ENCODE results near the gene ZFPM1. TPM values are rescaled to one million over a fixed set of nuclear protein-coding genes. Genes with fewer than 3 reads are reported as not detected.

Gene ZFPM1
- total and polyA plus RNA-seq, 2 experiments from 2014 or later = 0.53 to 2.2 TPM

- DNase-seq (ENCODE audit: low spot score) (no peak), ATAC-seq (no peak)
- no peak overlapping the region for H2AFZ ChIP-seq
- no peak overlapping the region for H3K27ac ChIP-seq (ENCODE audit: low read depth)
- no peaks in the 10 kb centered on the region for H3K79me2 ChIP-seq (replicated peaks; ENCODE audit: insufficient read depth)
- no peaks in the 10 kb centered on the region for H3K27me3 ChIP-seq (ENCODE audit: insufficient read depth)
- Mint-ChIP-seq H3K9me3 (no peaks in the 10 kb centered on the region), H3K4me3 (no peak overlapping the region; the same call in 2 of the 3 replicates), H3K4me1 (no peaks in the 10 kb centered on the region), H3K36me3 (ENCODE audit: low read depth) (no peaks in the 10 kb centered on the region), H3K27me3 (ENCODE audit: insufficient read depth, low read depth, poor library complexity) (peaks cover 6% of the 10 kb centered on the region), H3K27ac (no peak overlapping the region)
- no peaks in the 10 kb centered on the region for H4K20me1 ChIP-seq (replicated peaks; ENCODE audit: insufficient read depth)
- no peaks in the 10 kb centered on the region; the same call in 1 of the 2 replicates for H3K4me1 ChIP-seq (ENCODE audit: insufficient read depth)
- TF ChIP-seq, protein P1, sequence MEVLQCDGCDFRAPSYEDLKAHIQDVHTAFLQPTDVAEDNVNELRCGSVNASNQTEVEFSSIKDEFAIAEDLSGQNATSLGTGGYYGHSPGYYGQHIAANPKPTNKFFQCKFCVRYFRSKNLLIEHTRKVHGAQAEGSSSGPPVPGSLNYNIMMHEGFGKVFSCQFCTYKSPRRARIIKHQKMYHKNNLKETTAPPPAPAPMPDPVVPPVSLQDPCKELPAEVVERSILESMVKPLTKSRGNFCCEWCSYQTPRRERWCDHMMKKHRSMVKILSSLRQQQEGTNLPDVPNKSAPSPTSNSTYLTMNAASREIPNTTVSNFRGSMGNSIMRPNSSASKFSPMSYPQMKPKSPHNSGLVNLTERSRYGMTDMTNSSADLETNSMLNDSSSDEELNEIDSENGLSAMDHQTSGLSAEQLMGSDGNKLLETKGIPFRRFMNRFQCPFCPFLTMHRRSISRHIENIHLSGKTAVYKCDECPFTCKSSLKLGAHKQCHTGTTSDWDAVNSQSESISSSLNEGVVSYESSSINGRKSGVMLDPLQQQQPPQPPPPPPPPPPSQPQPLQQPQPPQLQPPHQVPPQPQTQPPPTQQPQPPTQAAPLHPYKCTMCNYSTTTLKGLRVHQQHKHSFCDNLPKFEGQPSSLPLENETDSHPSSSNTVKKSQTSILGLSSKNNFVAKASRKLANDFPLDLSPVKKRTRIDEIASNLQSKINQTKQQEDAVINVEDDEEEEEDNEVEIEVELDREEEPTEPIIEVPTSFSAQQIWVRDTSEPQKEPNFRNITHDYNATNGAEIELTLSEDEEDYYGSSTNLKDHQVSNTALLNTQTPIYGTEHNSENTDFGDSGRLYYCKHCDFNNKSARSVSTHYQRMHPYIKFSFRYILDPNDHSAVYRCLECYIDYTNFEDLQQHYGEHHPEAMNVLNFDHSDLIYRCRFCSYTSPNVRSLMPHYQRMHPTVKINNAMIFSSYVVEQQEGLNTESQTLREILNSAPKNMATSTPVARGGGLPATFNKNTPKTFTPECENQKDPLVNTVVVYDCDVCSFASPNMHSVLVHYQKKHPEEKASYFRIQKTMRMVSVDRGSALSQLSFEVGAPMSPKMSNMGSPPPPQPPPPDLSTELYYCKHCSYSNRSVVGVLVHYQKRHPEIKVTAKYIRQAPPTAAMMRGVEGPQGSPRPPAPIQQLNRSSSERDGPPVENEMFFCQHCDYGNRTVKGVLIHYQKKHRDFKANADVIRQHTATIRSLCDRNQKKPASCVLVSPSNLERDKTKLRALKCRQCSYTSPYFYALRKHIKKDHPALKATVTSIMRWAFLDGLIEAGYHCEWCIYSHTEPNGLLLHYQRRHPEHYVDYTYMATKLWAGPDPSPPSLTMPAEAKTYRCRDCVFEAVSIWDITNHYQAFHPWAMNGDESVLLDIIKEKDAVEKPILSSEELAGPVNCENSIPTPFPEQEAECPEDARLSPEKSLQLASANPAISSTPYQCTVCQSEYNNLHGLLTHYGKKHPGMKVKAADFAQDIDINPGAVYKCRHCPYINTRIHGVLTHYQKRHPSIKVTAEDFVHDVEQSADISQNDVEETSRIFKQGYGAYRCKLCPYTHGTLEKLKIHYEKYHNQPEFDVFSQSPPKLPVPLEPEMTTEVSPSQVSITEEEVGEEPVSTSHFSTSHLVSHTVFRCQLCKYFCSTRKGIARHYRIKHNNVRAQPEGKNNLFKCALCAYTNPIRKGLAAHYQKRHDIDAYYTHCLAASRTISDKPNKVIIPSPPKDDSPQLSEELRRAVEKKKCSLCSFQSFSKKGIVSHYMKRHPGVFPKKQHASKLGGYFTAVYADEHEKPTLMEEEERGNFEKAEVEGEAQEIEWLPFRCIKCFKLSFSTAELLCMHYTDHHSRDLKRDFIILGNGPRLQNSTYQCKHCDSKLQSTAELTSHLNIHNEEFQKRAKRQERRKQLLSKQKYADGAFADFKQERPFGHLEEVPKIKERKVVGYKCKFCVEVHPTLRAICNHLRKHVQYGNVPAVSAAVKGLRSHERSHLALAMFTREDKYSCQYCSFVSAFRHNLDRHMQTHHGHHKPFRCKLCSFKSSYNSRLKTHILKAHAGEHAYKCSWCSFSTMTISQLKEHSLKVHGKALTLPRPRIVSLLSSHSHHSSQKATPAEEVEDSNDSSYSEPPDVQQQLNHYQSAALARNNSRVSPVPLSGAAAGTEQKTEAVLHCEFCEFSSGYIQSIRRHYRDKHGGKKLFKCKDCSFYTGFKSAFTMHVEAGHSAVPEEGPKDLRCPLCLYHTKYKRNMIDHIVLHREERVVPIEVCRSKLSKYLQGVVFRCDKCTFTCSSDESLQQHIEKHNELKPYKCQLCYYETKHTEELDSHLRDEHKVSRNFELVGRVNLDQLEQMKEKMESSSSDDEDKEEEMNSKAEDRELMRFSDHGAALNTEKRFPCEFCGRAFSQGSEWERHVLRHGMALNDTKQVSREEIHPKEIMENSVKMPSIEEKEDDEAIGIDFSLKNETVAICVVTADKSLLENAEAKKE (CRISPR knock-in tag; IDR thresholded peaks at IDR 0.05) = no peak
- TF ChIP-seq EZH2phosphoT487 (IDR thresholded peaks at IDR 0.05; ENCODE audit: unreplicated experiment) (no peak), JUNB (IDR thresholded peaks at IDR 0.05; ENCODE audit: unreplicated experiment) (no peak), CREB1 (CRISPR knock-in tag; IDR thresholded peaks at IDR 0.05; ENCODE audit: low read depth) (no peak), EZH2 (IDR thresholded peaks at IDR 0.05; ENCODE audit: low read depth, unreplicated experiment) (no peak), CTCF (conservative IDR thresholded peaks at IDR 0.05; ENCODE audit: low read depth in 2 of 2) (no peak), ZNF114 (CRISPR knock-in tag; IDR thresholded peaks at IDR 0.05) (no peak), STAT1 (IDR thresholded peaks at IDR 0.05; ENCODE audit: unreplicated experiment) (no peak), POLR2AphosphoS5 (IDR thresholded peaks at IDR 0.05; ENCODE audit: low read depth) (no peak), REST (IDR thresholded peaks at IDR 0.05; ENCODE audit: unreplicated experiment) (no peak), NANOG (IDR thresholded peaks at IDR 0.05; ENCODE audit: borderline replicate concordance) (no peak), ZNF331 (CRISPR knock-in tag; IDR thresholded peaks at IDR 0.05; ENCODE audit: low read depth) (no peak)
- TF ChIP-seq, protein P2, sequence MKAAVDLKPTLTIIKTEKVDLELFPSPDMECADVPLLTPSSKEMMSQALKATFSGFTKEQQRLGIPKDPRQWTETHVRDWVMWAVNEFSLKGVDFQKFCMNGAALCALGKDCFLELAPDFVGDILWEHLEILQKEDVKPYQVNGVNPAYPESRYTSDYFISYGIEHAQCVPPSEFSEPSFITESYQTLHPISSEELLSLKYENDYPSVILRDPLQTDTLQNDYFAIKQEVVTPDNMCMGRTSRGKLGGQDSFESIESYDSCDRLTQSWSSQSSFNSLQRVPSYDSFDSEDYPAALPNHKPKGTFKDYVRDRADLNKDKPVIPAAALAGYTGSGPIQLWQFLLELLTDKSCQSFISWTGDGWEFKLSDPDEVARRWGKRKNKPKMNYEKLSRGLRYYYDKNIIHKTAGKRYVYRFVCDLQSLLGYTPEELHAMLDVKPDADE (IDR thresholded peaks at IDR 0.05) = no peak
- H3K9me2 ChIP-seq (ENCODE audit: insufficient read depth) = no peaks in the 10 kb centered on the region
- no peak overlapping the region for H3K4me3 ChIP-seq
- no peak overlapping the region for H3K4me2 ChIP-seq
- no peaks in the 10 kb centered on the region for H3F3A ChIP-seq (replicated peaks; ENCODE audit: low read depth)
- H3K36me3 ChIP-seq (ENCODE audit: insufficient read depth) = no peaks in the 10 kb centered on the region
These were observed 12.2 kb upstream of the ZFPM1 start for GRCh38 chr16:88440686-88441405.

Data from GM23338 (cell line).